ENCODE data around the gene CENPX. TPM values are rescaled to one million over a fixed set of nuclear protein-coding genes. Genes with fewer than 3 reads are reported as not detected.

CENPX gene
- total RNA-seq, 1 experiment from 2014 or later: 247 TPM

GRCh38 chr17:82028246-82028645, 5.6 kb upstream of the CENPX start:
- H3K27me3 ChIP-seq (ENCODE audit: control insufficient read depth, insufficient read depth, low read length): no peaks in the 10 kb centered on the region; the same call in 1 of the 2 replicates
- H3K4me3 ChIP-seq (ENCODE audit: insufficient read depth, low read depth, low read length): no peak overlapping the region
- peaks cover 6% of the 10 kb centered on the region for H3K36me3 ChIP-seq (replicated peaks; ENCODE audit: control insufficient read depth, insufficient read depth, low read length)
- DNase-seq: no peak

DNA sequence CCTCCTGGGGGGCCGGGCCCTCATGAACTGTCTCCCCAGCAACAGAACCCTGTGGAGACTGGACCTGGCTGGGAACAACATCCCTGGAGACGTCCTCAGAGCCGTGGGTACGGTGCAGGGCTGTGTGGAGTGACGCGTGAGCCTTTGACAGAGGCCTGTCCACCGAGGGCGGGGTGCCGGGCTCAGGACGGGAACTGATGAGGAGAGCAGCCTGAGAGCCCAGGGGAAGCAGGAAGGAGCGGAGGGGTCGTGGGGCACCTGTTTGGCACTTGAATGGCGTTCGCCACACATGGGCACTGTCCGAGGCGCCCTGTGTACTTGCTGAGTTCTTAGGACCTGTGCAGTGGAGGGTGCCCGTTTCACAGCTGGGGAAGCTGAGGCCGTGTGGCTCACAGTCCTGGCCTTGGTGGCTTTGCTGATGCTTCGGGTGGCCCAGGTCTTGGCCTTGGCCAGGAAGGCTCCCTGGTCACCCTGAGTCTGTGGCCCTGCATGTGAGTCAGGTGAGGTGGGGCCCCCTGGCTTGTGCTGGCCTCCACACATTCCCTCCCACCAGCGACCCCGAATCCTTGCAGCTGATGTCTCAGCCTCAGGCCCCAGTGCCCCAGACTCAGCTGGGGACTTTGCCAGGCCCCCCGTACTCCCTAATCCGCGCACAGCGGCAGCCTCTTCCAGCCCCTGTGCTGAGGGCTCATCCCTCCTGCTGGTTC, 2.9 kb upstream of the CENPX start:
- DNase-seq: no peak
- no peak overlapping the region for H3K4me3 ChIP-seq (ENCODE audit: insufficient read depth, low read depth, low read length)
- H3K27me3 ChIP-seq (ENCODE audit: control insufficient read depth, insufficient read depth, low read length): no peaks in the 10 kb centered on the region; the same call in 1 of the 2 replicates
- H3K36me3 ChIP-seq (replicated peaks; ENCODE audit: control insufficient read depth, insufficient read depth, low read length): peaks cover 6% of the 10 kb centered on the region

DNA sequence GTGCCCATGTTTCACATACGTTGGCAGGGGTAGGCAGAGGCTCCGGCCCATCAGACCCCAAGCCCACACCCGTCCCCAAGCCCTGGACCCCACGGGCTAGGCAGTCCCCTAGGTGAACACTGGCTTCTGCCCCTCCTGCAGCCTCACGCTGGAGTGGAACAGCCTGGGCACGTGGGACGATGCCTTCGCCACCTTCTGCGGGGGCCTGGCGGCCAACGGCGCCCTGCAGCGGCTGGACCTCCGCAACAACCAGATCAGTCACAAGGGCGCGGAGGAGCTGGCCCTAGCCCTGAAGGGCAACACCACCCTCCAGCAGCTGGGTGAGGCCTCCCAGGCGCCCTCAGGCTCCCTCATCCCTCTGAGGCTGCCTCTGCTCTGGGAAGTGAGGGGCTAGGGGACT, 2.2 kb upstream of the CENPX start:
- H3K4me3 ChIP-seq (ENCODE audit: insufficient read depth, low read depth, low read length): no peak overlapping the region

DNA sequence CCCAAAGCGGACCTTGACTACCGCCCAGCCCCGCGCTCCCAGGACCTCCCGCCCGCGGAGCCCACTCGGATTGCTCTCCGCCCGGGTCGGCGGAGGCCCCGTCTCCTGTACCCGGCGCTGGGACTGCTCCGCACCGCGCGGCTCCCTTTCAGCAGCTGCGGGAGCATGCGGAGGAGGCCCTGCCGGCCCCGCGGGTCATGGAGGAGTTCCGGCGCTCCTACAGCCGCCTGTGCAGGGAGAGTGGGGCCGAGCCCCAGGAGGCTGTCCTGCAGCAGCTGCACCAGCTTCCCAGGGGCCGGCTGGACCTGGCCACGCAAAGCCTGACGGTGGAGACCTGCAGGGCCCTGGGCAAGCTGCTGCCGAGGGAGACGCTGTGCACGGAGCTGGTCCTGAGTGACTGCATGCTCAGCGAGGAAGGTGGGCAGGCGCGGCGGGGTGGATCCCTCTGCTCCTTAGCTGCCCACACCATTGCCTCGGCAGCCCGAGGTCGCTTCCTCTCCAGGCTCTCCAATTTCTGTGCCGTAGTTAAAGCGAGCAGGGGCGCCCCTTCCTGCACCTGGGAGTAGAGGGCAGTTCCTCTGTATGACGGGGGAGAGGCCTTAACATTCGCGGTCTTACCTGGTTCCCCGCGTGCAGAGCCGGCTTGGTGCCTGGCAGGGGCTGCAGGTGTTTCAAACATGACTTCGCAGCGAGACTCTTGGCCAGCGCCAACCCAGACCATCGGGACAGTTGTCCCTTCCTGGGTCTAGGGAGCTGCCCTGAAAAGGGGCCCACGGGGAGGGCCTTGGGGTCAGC, 966 bp upstream of the CENPX start:
- Histone ChIP-seq H3K36me3 (replicated peaks; ENCODE audit: control insufficient read depth, insufficient read depth, low read length) (peaks cover 6% of the 10 kb centered on the region), H3K4me3 (ENCODE audit: insufficient read depth, low read depth, low read length) (peak overlapping the region; percentile 77), H3K27me3 (ENCODE audit: control insufficient read depth, insufficient read depth, low read length) (no peaks in the 10 kb centered on the region; the same call in 1 of the 2 replicates)
- peak; percentile 84 for DNase-seq

More for the DNA sequence above, 2.2 kb upstream of the CENPX start:
- no peak for DNase-seq
- Histone ChIP-seq H3K36me3 (replicated peaks; ENCODE audit: control insufficient read depth, insufficient read depth, low read length) (peaks cover 6% of the 10 kb centered on the region), H3K27me3 (ENCODE audit: control insufficient read depth, insufficient read depth, low read length) (no peaks in the 10 kb centered on the region; the same call in 1 of the 2 replicates)

DNA sequence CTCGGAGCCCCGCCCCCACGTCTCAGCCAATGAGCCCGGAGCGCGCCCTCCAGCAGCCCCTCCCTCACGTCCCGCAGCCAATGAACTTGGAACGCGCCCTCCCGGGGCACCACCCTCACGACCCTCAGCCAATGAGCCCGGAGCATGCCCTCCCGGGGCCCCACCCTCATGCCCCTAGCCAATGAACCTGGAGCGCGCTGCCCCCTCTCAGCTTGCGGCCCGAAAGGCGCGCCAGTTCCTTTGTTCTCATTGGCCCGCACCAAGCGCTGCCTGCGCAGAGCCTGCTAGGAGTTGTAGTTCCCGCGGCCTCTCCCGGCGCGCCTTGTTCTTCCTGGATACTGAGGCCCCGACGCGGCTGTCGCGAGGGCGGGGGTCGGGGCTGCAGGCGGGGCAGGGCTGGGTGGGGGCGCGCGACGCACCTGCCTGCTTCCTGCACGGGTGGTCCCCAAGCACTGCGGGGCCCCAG, 336 bp upstream of the CENPX start, which contains the start of gene LRRC45:
TSS of gene LRRC45 (plus strand) at position 325 of the 466 bp plus-strand sequence. CDS start 339 bp downstream, outside the sequence.
- Histone ChIP-seq H3K27me3 (ENCODE audit: control insufficient read depth, insufficient read depth, low read length) (no peaks in the 10 kb centered on the region; the same call in 1 of the 2 replicates), H3K36me3 (replicated peaks; ENCODE audit: control insufficient read depth, insufficient read depth, low read length) (peaks cover 6% of the 10 kb centered on the region), H3K4me3 (ENCODE audit: insufficient read depth, low read depth, low read length) (peak within 1 kb of the TSS; percentile 97)

GRCh38 chr17:82021900-82022309, 773 bp downstream of the CENPX start:
- Histone ChIP-seq H3K27me3 (ENCODE audit: control insufficient read depth, insufficient read depth, low read length) (no peaks in the 10 kb centered on the region; the same call in 1 of the 2 replicates), H3K4me3 (ENCODE audit: insufficient read depth, low read depth, low read length) (peak overlapping the region; percentile 97), H3K36me3 (replicated peaks; ENCODE audit: control insufficient read depth, insufficient read depth, low read length) (peaks cover 3% of the 10 kb centered on the region)
- no peak for DNase-seq

More for the DNA sequence above, 336 bp upstream of the CENPX start, which contains the start of gene LRRC45:
- peak; percentile 100 for DNase-seq

- peaks cover 1% of the 10 kb centered on the region; the same call in 1 of the 2 replicates for H3K36me3 ChIP-seq (replicated peaks; ENCODE audit: control insufficient read depth, insufficient read depth, low read length)
- H3K27me3 ChIP-seq (ENCODE audit: control insufficient read depth, insufficient read depth, low read length): no peaks in the 10 kb centered on the region; the same call in 1 of the 2 replicates
- DNase-seq: peak; percentile 80
- H3K4me3 ChIP-seq (ENCODE audit: insufficient read depth, low read depth, low read length): peak overlapping the region; percentile 3; the same call in 1 of the 2 replicates
Measured at GRCh38 chr17:82021107-82021899, 1.4 kb downstream of the CENPX start.

- Histone ChIP-seq H3K36me3 (replicated peaks; ENCODE audit: control insufficient read depth, insufficient read depth, low read length) (no peaks in the 10 kb centered on the region; the same call in 1 of the 2 replicates), H3K4me3 (ENCODE audit: insufficient read depth, low read depth, low read length) (no peak overlapping the region), H3K27me3 (ENCODE audit: control insufficient read depth, insufficient read depth, low read length) (no peaks in the 10 kb centered on the region; the same call in 1 of the 2 replicates)
- DNase-seq: no peak
Measured at GRCh38 chr17:82020572-82021106, 2.0 kb downstream of the CENPX start.

DNA sequence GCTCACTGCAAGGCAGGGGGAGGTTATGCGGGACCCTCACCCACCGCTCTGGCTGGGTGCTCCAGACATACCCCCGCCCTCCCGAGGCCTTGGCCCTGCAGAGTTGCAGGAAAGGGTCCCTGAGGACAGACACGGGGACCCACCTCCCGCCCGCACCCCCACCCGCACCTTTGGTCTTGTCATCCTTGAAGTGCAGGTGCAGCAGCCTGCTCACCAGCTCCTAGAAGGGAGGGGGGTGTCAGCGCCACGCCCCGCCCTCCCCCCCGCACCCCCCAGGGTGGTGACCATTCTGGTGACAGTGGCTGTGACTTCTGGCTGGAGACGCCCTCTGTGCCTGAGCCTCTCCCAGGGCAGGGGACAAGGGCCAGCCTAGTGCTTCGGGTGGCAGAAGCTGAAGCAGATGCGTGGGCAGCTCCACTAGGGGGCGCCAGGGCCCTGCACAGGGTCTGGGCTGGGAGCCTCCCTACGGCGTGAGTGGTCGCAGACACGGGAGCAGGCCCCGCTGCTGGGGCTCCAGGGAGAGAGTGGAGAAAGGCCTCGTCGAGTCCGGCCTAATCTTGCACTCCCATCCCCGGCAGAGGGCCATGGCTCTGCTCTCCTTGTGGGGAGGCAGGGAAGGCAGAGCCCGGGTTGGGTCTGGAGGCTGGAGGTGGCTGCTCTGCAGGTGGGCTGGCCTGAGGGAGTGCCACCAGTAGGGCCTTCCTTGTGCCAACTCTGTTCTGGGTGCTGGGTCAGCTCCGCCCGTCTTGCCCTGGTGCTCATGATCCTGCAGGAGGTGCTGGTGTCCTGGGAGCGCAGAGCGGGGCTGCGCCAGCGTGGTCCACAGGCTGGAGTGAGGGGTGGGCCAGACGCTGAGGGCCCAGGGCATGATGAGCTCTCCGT, 2.7 kb downstream of the CENPX start:
- DNase-seq: peak; percentile 96
- Histone ChIP-seq H3K27me3 (ENCODE audit: control insufficient read depth, insufficient read depth, low read length) (no peaks in the 10 kb centered on the region; the same call in 1 of the 2 replicates), H3K36me3 (replicated peaks; ENCODE audit: control insufficient read depth, insufficient read depth, low read length) (no peaks in the 10 kb centered on the region; the same call in 1 of the 2 replicates), H3K4me3 (ENCODE audit: insufficient read depth, low read depth, low read length) (no peak overlapping the region)

DNA sequence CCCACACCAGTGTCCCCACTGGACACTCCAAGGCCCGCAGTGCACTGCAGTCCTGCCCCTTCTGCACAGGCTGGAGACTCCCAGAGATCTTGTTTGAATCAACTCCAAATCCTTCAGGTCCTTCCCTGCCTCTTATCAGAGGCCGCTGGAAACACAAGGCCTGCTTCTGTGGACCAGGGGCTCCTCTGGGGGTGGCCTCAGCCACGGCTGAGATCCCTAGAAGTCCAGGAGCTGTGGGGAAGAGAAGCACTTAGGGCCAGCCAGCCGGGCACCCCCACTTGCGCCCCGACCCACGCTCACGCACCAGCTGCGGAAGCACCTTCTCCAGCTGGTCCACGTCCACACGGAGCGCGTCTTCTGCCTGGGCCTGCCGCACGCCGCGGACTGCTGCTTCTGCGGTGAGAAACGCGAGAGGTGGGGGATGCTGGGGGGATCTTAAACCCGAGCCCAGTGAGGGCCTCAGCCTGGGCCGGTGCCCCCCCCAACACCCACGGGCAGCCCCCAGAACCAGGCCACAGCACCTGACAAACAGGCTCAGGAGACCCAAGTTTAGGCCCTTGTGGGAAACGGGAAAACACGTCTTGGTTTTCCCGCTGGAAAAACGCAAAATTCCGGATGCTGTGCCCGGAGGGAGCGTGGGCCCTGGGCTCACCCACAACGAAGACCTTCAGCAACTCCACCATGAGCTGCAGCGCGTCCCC, 3.5 kb downstream of the CENPX start:
- DNase-seq: no peak
- no peak overlapping the region for H3K4me3 ChIP-seq (ENCODE audit: insufficient read depth, low read depth, low read length)
- H3K27me3 ChIP-seq (ENCODE audit: control insufficient read depth, insufficient read depth, low read length): no peaks in the 10 kb centered on the region; the same call in 1 of the 2 replicates
- H3K36me3 ChIP-seq (replicated peaks; ENCODE audit: control insufficient read depth, insufficient read depth, low read length): no peaks in the 10 kb centered on the region; the same call in 1 of the 2 replicates

DNA sequence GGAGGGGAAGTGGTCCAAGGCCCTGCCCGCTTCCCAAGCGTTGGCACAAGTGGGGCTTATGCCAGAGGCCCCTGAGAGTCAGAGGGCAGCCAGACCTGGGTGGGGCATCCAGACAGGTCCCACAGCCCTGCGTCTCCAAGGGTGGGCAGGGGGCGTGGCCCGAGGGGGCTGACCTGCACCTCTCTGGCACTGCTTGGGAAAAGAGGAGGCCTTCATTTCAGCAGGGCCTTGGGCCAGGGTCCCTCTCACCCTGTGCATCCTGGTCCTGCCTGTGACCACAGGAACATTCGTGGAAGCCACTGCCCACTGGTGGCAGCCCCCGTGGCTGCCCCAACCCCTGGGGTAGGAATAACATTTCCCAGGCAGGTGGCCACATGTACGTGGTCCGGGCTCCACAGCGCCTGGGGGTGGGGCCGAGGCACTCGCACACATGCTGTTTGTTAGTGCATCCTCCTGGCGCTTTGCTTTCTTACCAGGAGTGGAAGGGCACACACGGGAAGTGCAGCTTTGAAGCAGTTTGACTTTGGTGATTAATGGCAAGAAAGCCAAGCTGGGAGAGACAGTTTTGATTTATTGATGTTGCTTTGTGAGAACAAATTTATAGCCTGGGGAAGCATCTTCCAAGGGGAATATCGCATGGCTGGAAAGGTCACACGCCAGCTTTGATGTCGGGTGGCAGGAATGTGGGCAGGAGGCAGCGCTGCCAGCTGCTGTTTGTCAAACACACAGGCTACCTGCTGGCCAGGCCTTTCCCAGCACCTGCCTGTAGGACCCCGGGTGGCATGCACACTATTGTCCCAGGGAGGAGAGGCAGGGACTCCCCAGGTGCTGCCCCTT, 4.3 kb downstream of the CENPX start:
- DNase-seq: no peak
- no peaks in the 10 kb centered on the region for H3K27me3 ChIP-seq (ENCODE audit: control insufficient read depth, insufficient read depth, low read length)

GRCh38 chr17:82017612-82018151, 5.0 kb downstream of the CENPX start:
- Histone ChIP-seq H3K4me3 (ENCODE audit: insufficient read depth, low read depth, low read length) (no peak overlapping the region), H3K36me3 (replicated peaks; ENCODE audit: control insufficient read depth, insufficient read depth, low read length) (no peaks in the 10 kb centered on the region; the same call in 1 of the 2 replicates), H3K27me3 (ENCODE audit: control insufficient read depth, insufficient read depth, low read length) (no peaks in the 10 kb centered on the region)
- no peak for DNase-seq

More for the DNA sequence above, 4.3 kb downstream of the CENPX start:
- no peak overlapping the region for H3K4me3 ChIP-seq (ENCODE audit: insufficient read depth, low read depth, low read length)
- no peaks in the 10 kb centered on the region; the same call in 1 of the 2 replicates for H3K36me3 ChIP-seq (replicated peaks; ENCODE audit: control insufficient read depth, insufficient read depth, low read length)
